H1 (cell line): Measurements from ENCODE around the gene CHPT1. TPM values are rescaled to one million over a fixed set of nuclear protein-coding genes. Genes with fewer than 3 reads are reported as not detected.

Experiments
- MAFK ChIP-seq: IDR thresholded peaks from 2 replicates; pipeline ENCODE4 v1.6.1; 2012; ENCODE audit warnings: low read depth, mild to moderate bottlenecking, improper control_type of control experiment, low read length
- SIX5 ChIP-seq: IDR thresholded peaks from 2 replicates; pipeline ENCODE4 v1.6.1; 2011; ENCODE audit warnings: mild to moderate bottlenecking, low read depth, low read length
- polyA plus RNA-seq, 7 experiments: library from polyadenylated mRNA; depleted of rRNA in 3 of 7; stranded (reverse) in 5 of 7; unstranded in 2 of 7; fragments of >200 nt in 5 of 7; fragments of 200-250 nt in 2 of 7; gene quantifications; 1 replicate in 5 of 7; 2 replicates in 1 of 7; 4 replicates in 1 of 7; pipeline versions ENCODE4 v1.2.1 to v1.2.3, GENCODE V29; 2011 to 2013; ENCODE audit warnings: missing spikeins in 2 of 7, mixed read lengths in 2 of 7
- total RNA-seq: library from RNA; stranded (reverse); fragmentation: NEBNext Ultra II Directional; extraction: Animal tissue kit (Norgen Biotek cat#: 25700); gene quantifications from 2 replicates; pipeline ENCODE4 v1.2.1, GENCODE V29; 2021

CHPT1 gene
- total and polyA plus RNA-seq, 2 of the 8 experiments (the other 6 are each of a cell fraction or from before 2014, with no cell fraction given) = 13.3 to 22.5 TPM

- TF ChIP-seq MAFK (no peak), SIX5 (no peak)
Measured at GRCh38 chr12:101772012-101772775, 74.8 kb downstream of the CHPT1 start (continued).
